H1 (cell line): ENCODE measurements around the gene CSGALNACT2. TPM values are rescaled to one million over a fixed set of nuclear protein-coding genes. Genes with fewer than 3 reads are reported as not detected.

Source experiments
- BACH1 ChIP-seq: IDR thresholded peaks from 2 replicates; pipeline ENCODE4 v1.6.1; 2012; ENCODE audit warnings: low read length, improper control_type of control experiment
- JUN ChIP-seq: IDR thresholded peaks from 2 replicates; pipeline ENCODE4 v1.6.1; 2011; ENCODE audit warnings: low read depth, mild to moderate bottlenecking, improper control_type of control experiment, low read length
- polyA plus RNA-seq, 7 experiments: library from polyadenylated mRNA; depleted of rRNA in 3 of 7; stranded (reverse) in 5 of 7; unstranded in 2 of 7; fragments of >200 nt in 5 of 7; fragments of 200-250 nt in 2 of 7; gene quantifications; 1 replicate in 5 of 7; 2 replicates in 1 of 7; 4 replicates in 1 of 7; pipeline versions ENCODE4 v1.2.1 to v1.2.3, GENCODE V29; 2011 to 2013; ENCODE audit warnings: missing spikeins in 2 of 7, mixed read lengths in 2 of 7
- total RNA-seq: library from RNA; stranded (reverse); fragmentation: NEBNext Ultra II Directional; extraction: Animal tissue kit (Norgen Biotek cat#: 25700); gene quantifications from 2 replicates; pipeline ENCODE4 v1.2.1, GENCODE V29; 2021

CSGALNACT2 gene
- total and polyA plus RNA-seq, 2 of the 8 experiments (the other 6 are each of a cell fraction or from before 2014, with no cell fraction given): 2.6 to 5.3 TPM

- TF ChIP-seq JUN (no peak), BACH1 (no peak)
These were observed 17.5 kb downstream of the CSGALNACT2 start (continued) for GRCh38 chr10:43155741-43156140.
